A549 (cell line): ENCODE measurements around the gene JAKMIP1.

Source experiments
- CTCF ChIP-seq: fragments of >200 bp; sonication (Bioruptor Twin); formaldehyde crosslinking; IDR thresholded peaks from 3 replicates; pipeline ENCODE4 v1.5.1; 2016
- MAX ChIP-seq: IDR thresholded peaks from 2 replicates; pipeline ENCODE4 v1.6.1; 2012
- POLR2A ChIP-seq: IDR thresholded peaks from 2 replicates; pipeline ENCODE4 v1.6.1; 2012; ENCODE audit warnings: mild to moderate bottlenecking, low read length
- POLR2AphosphoS2 ChIP-seq: conservative IDR thresholded peaks from 2 replicates; pipeline ENCODE4 v1.6.1; 2012; ENCODE audit warnings: low read length, improper control_type of control experiment, inconsistent platforms
- RAD21 ChIP-seq, 2 experiments: fragments of >200 bp in 1 of 2; sonication (Bioruptor Twin) in 1 of 2; formaldehyde crosslinking in 1 of 2; IDR thresholded peaks in 1 of 2; conservative IDR thresholded peaks in 1 of 2; 2 replicates in 1 of 2; 3 replicates in 1 of 2; pipeline ENCODE4 v1.6.1; 2012 to 2018; ENCODE audit warnings: inconsistent platforms in 1 of 2

DNA sequence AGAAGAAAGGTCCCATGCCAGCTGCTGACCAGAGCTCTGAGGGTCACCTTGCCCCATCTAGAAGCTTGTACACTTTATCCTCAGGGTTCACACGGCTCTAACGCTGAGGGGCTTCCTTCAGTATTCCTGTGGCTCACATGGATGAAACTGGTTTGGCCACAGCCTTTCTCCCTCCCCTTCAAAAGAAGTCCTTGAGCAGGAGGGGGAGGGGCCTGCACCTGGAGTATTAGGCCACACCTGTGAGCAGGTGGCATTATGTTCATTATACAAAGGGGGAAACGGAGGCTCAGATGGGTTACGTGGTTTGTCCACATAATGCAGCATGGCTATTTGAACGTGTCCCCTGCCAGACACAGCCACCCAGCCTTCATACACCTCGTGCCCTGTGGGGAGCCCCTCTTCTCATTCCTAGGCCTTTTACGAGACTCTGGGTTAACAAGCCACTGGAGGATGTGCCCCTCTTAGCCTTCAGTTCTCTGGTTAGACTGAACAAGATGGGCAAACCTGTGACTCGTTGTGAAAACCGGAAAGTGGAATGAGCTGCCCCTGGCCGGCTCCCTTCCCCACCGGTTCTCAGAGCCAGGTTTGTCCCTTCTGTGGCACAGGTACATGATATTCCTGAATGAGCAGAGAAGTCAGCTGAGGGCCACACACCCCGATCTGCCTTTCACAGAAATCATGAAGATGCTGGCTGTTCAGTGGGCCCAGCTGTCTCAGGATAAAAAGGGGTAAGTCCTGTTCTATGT, 27.2 kb upstream of the JAKMIP1 start:
- TF ChIP-seq POLR2A (no peak), CTCF (no peak), RAD21 (conservative IDR thresholded peaks at IDR 0.05 in 1 of 2, IDR thresholded peaks at IDR 0.05 in 1 of 2) (no peak), POLR2AphosphoS2 (no peak), MAX (no peak)
